NCI-H526 (cell line): Measurements from ENCODE around the gene ALOX12.

Source experiments
- DNase-seq, 2 experiments: peaks; one replicate each; lab custom pipeline; 2025; lab: John Stamatoyannopoulos, UW

Gene ALOX12

GRCh38 chr17:7021993-7022778 lies 26.3 kb downstream of the ALOX12 start:
- peak in 1 of 2 experiments; percentile 74 for DNase-seq

- no peak for DNase-seq
These were observed 27.1 kb downstream of the ALOX12 start, which contains the start of gene BCL6B for GRCh38 chr17:7022781-7023571. BCL6B (plus strand) TSS chr17:7023050; CDS start chr17:7023672, 622 bp downstream.

GRCh38 chr17:7023576-7024401 lies 27.9 kb downstream of the ALOX12 start:
- DNase-seq: peak; percentile 71 to 89

GRCh38 chr17:7024402-7024785 lies 28.5 kb downstream of the ALOX12 start:
- DNase-seq: no peak

- no peak for DNase-seq
These were observed 29.4 kb downstream of the ALOX12 start for GRCh38 chr17:7025245-7025644.

GRCh38 chr17:7026471-7027115 lies 30.7 kb downstream of the ALOX12 start:
- DNase-seq: no peak

- no peak for DNase-seq
These were observed 31.5 kb downstream of the ALOX12 start for GRCh38 chr17:7027335-7027734.

GRCh38 chr17:7029096-7029495 lies 33.2 kb downstream of the ALOX12 start:
- DNase-seq: no peak

GRCh38 chr17:7029659-7030058 lies 33.8 kb downstream of the ALOX12 start:
- no peak for DNase-seq

- no peak for DNase-seq
These were observed 39.2 kb downstream of the ALOX12 start for GRCh38 chr17:7034955-7035590.

- peak; percentile 88 to 95 for DNase-seq
These were observed 39.9 kb downstream of the ALOX12 start, which contains the start of gene SLC16A13 for GRCh38 chr17:7035591-7036368. SLC16A13 (plus strand) TSS chr17:7036015; CDS start chr17:7036383, 368 bp downstream.

- no peak for DNase-seq
These were observed 42.4 kb downstream of the ALOX12 start for GRCh38 chr17:7038025-7038862.

- DNase-seq: no peak
These were observed 44.0 kb downstream of the ALOX12 start for GRCh38 chr17:7039832-7040231.

- peak in 1 of 2 experiments; percentile 7 for DNase-seq
These were observed 46.0 kb downstream of the ALOX12 start for GRCh38 chr17:7041607-7042500.

- no peak for DNase-seq
These were observed 46.8 kb downstream of the ALOX12 start for GRCh38 chr17:7042501-7043181.

GRCh38 chr17:7043182-7043496 lies 47.3 kb downstream of the ALOX12 start:
- DNase-seq: peak in 1 of 2 experiments; percentile 22

- DNase-seq: peak; percentile 72 to 94
These were observed 47.8 kb downstream of the ALOX12 start, which contains the start of gene SLC16A11 for GRCh38 chr17:7043497-7044198. SLC16A11 (minus strand) TSS chr17:7044092; CDS start chr17:7043513, 579 bp downstream.
